Lower leg skin (tissue), 3 donors: ENCODE measurements around the gene INF2.

Experiments
- CTCF ChIP-seq, 3 donors: fragments of 450-650 bp; IDR thresholded peaks; one replicate each; pipeline ENCODE4 v1.5.1; 2016; ENCODE audit warnings: antibody characterized with exemption in 3 of 3, mild to moderate bottlenecking in 3 of 3, moderate library complexity in 2 of 3
- POLR2A ChIP-seq, 2 donors: fragments of 450-650 bp; IDR thresholded peaks; one replicate each; pipeline ENCODE4 v1.6.1; 2016 to 2017; ENCODE audit warnings: antibody characterized with exemption in 2 of 2, mild to moderate bottlenecking in 1 of 2, moderate library complexity in 1 of 2

GRCh38 chr14:104769324-104770071 lies 80.1 kb downstream of the INF2 start:
- TF ChIP-seq CTCF (IDR thresholded peaks at IDR 0.05) (no peak), POLR2A (IDR thresholded peaks at IDR 0.05) (no peak)
